ENCODE measurements around the gene ACRBP.
A peak's percentile ranks its signal among the peaks of the same experiment; 100 is the strongest.

Gene ACRBP

DNA sequence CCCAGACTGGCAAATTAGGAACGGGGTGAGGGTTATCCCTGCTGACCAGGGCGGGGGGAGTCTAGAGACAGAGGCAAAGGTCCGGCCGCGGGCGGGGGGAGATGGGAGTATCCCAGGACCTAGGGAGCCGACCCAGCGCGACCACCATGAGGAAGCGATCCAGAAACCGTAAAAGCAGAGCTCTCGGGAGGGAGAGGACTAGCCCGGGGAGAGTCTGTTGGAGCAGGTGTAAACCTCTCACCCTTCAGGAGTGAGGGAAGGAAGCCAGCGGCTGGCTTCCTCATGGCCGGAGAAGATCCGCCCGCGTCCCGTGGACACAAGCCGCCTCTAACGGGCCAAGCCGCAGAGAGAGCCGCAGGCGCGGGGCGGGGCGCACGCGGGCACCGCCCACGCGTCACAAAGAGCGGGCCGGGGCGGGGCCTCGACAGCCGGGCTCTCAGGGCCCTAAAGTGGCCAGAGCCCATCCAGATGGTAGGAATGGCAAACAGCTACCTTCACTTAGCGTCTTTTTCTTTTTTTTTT, at the start of gene ACRBP:
Gene ACRBP, minus strand, starts transcription at position 350 of the 522 bp plus-strand sequence. Its CDS starts 66 bp downstream, at position 284.
- DNase-seq = peak in 1 of 2 donors; percentile 23

DNA sequence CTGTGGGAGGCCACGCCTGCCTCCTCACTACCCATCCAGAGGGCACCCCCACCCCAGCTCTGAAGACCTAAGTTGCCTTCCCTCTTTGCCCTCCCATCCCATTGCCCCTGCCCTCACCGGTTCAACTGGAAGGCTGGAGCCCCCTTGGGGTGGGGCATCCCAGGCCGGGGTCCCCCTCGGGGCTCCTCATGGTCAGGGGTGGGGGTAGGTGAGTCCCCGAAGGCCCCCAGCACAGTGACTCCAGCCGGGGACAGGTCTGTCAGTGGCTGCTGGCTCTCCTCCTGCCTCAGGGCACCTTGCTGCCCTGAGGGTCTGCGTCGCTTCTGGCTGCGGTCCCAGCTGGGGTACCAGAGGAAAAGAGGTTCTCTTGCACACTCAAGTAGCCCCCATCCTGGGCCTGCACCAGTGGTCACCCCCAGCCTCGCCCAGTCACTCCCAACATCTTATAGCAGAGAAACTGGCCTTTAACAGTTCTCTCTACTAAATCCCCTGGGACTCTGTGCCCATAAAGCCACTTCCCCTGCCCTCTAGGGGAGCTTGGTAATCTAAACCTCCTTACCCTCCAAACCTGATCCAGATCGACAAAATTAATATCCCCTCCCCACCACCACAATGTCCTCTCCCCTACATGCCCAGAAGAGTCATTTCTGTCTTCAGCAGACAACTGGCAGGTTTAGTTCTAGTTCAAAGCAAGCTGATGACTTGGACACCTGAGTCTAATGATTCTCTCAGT, 48.2 kb upstream of the ACRBP start:
- DNase-seq = no peak

DNA sequence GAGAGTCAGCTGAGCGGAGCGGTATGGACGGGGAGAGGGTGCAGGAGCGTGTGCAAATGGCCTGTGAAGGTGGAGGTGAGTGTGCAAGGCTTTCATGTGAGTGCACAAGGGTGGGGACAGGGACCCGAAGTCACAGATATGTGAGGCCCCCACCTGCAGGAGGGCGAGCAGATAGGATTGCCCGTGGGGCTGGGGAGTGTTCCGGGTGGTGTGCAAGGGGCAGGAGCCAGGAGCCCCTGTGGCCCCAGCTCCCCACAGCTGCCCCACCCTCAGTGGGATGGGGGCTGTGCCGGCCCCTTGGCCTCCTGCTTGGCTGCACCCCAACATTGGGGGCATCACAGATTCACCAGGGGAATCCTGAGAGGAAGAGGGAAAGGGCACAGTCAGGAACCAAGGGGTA, 47.5 kb upstream of the ACRBP start:
- DNase-seq = no peak

DNA sequence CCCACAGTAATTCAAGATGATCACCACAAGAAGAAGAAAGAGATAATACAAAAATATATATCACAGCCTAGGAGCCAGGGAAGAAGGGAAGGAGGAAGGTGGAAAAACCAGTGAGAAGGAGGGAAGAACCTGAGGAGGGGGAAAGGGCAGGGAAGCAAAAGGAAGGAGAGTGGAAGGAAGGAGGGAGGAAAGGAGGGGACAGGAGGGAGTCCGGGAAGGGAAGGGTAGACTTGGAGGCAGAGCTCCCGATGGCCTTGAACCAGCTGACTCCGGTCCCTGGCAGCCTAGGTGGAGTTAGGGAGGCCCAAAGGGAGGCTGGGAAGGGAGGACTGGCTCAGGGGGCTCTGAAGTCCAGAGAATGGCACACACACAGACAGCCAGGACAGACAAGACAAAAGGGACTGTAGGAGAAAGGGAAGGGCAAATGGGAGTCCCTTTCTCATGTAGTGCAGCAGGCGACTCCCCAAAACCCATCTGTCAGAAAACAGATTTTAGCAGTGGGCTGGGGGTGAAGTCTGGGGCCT, 46.7 kb upstream of the ACRBP start:
- DNase-seq = no peak

DNA sequence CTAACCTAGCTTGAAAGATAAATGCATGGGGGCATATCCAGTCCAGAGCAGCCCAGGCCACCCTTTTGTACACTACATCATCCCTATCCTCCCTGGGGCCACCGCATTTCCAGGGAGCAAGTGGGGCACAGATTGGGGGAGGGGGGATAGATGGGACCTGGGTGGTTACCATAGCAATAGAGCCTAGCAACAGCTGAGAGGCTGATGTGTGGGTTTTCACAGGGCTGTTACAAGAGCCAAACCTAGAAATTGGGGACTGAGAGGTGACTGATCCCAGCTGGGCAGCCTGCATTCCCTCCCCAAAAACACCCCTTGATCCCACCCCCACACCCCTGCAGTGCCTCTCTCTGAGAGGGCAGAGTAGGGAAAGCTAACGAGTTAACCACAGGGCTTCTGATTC, 45.7 kb upstream of the ACRBP start:
- no peak for DNase-seq

DNA sequence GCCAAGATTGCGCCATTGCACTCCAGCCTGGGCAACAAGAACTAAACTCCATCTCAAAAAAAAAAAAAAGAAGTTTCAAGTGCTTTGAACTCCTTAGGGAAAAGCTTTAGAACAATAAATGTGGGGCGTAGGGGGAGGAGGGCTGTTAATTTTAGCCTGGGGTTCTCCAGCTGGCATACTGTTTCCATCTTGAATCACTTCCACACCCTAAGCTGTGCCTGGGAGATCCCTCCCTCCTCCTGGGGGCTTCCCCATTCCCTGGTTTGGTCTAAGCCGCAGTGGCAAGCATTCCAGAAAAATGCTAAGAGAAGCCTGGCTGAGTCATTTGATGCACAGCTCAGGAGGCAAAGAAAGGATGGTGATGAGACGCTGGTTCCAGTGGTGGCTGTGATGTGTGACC, 44.2 kb upstream of the ACRBP start:
- DNase-seq = no peak

DNA sequence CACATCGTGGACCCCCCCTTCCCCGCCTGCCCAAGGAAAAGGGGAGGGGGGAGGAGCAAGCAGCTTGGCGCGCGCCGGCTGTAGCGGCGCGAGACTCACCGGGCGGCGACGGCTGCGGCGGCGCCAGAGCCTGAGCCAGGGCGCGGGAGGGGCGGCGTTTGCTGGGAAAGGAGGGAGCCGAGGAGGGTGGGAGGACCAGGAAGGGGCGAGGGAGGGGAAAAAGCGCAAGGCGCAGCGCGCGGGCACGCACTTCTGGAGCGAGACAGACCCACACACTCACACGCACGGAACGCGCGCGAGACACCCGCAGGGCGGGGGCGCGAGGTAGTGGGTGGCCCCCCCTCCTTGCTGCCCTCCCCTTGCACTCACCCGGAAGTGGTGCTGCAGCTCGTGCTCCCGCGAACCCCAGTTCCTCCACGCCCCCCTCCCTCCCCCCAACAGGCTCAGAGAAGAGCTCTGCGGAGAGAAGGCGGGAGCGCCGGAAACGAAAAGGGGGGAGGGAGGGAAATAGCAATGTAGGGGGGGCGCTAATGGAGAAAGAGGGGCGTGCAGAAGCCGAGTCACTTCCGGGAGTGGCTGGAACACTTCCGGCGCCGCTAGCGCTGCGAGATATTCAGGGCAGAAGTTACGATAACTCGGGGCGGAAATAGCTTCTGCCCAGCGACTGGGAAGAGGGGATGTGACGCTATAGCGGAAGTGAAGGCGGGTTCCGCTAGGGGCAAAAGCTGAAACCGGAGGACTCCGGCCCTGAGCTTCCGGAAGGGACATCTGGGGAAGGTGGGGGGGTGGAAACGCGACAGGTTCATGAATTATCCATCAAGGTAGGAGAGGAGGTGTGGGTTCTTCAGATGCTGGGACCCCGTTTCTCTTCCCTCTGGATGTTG, 42.0 kb upstream of the ACRBP start, which contains the start of gene ZNF384:
Gene ZNF384, minus strand, starts transcription at position 377 of the 884 bp plus-strand sequence. CDS start 9,855 bp downstream, outside the sequence.
- DNase-seq = peak; percentile 93 to 99

DNA sequence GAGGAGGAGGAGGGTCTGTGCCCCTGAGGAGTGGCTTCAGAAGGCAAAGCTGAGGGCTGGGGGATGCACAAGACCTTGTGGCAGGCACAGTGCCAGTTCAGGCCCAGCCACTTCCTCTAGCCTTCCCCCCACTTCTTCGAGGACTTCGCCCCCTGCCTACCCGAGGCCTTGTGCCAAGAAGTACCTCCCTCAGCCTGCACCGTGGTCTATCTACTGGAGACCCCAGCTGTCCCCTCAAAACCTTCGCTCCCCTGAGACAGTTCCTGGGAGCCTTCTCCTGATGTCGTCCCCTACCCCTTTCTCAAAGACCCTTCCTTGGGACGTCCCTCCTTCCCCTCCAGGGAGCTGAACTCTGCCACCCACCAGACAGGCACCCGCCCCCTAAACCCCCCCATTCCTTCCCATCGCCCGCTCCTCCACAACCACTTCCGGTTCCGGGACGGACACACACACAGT, 41.3 kb upstream of the ACRBP start:
- DNase-seq = peak in 1 of 2 donors; percentile 83

DNA sequence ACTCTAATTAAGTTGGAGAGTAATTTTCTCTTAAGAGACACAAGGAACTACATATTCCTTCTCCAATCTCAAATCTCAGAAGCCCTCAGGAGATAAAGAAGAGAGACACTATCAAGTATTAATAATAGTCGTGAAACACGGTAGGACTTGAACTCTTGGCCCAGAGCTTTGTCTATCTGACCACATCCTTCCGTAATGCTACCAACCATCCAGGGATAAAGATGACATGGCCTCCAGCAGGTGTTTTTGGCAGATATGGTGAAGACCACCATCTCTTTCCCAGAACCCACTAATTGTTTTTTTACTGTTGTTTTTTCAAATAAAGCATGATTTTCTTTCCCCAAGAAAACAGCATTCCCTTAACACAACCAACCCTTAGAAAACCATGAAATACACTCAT, 38.6 kb upstream of the ACRBP start:
- no peak for DNase-seq

DNA sequence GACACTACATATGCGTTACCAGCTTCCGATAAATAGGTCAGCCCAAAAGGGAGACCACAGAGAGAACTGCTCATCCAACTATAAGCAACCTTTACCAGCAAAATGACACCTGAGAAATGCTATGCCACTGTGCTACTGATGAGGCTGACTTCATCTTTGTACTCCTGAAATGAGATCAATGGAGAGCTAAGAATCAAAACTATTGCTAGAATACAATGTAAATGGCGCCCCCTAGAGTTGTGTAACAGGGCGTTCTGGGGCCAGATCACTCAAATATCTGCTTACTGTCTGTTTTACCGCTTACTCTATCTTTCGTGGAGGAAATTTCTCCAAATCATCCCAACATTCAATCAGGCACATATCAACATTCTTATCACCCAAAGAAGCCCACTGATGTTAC, 37.4 kb upstream of the ACRBP start:
- peak in 1 of 2 donors; percentile 40 for DNase-seq

DNA sequence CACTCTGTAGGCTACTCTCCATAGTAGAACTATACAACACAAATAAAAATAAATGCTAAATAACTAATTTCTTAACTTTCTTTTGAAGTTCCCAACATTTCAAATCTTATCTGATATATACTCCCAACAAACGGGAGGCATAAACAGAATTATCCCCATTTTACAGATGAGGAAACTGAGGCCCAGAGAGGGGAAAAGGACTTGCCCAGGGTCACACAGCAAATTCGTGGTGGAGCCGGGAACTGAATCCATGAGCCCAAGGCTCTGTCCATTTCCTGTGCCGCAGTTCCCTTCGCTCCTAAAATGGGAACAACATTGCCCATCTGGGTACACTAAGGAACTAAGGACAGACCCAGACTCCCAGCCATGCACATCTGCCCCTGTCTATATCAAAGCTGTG, 29.7 kb upstream of the ACRBP start:
- DNase-seq = no peak

DNA sequence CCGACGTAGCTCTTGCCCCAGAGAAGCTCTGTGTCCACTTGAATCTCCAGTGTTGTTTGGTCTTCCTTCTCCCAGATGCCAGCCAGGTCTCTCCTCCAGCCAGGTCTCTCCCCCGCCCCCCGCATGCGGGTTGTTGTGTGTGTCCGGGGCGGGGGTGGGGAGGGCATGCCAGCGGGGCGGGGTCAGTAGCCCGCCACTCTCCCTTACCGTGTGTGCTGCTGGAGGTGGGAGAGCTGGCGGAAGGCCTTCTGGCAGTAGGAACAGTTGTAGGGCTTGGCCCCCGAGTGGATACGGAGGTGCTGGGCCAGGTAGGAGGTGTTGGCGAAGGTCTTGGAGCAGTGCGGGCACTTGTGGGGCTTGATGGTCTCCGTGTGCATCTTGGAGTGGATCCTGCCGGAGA, 24.9 kb upstream of the ACRBP start:
- no peak for DNase-seq

DNA sequence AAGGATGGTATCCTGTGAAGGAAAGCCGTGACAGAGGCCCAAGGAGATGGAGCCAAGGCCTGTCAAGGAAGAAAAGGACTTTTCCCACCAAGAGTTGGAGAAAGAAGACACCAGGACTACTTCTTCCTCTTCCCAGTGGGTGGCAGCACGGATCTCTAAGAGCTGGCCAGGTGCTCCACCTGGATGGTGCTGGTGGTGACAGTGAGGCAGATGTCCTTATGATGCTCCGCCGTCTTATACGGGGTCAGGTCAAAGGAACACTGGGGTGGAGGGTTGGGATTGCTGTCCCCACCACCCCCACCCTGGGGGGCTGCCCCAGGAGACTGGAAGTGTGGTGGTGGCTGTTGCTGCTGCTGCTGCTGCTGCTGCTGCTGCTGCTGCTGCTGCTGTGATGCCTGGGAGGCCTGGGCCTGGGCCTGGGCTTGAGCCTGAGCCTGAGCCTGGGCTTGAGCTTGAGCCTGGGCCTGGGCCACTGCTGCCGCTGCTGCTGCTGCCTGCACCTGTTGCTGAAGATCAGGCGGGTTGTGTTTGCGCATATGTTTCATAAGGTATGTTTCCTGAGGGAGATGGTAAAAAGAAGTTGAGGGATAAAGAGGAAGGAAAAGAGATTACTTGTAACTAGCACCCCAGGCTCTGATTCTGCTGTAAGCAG, 20.5 kb upstream of the ACRBP start:
- DNase-seq = no peak

DNA sequence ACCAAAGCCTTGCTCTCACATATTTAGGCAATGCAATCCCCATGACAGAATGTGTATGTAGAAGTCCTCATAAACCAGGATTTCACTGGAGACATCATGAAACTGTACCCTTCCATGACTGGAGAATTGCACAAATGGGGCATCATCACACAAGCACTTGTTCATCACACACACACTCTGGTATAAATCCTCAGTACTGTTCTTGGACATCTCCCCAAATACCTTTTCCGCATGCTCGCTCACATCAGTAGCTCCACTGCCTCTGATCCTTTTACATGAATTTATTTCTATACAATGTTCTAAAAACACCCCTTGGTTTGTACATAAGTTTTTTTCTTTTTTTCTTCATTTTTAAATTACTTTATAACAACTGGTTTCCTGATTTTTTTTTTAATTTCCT, 19.0 kb upstream of the ACRBP start:
- DNase-seq = no peak

DNA sequence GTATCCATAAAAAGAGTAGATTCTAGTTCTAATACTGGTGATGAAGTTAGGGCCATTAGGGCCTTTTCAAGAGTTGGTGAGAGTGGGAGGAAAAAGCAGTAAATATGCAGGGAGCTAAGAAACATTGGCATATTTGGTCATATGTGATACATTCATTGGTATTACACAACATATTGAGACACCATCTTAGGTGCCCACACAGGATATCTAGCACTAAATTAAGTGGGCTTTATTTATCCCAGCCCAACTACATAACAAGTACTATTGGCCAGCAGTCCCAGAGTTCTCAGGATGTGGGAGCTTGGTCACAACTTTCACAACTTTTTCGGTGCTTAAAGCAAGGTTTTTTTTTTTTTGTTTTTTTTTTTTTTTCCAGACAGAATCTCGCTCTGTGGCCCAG, 17.7 kb upstream of the ACRBP start:
- no peak for DNase-seq

DNA sequence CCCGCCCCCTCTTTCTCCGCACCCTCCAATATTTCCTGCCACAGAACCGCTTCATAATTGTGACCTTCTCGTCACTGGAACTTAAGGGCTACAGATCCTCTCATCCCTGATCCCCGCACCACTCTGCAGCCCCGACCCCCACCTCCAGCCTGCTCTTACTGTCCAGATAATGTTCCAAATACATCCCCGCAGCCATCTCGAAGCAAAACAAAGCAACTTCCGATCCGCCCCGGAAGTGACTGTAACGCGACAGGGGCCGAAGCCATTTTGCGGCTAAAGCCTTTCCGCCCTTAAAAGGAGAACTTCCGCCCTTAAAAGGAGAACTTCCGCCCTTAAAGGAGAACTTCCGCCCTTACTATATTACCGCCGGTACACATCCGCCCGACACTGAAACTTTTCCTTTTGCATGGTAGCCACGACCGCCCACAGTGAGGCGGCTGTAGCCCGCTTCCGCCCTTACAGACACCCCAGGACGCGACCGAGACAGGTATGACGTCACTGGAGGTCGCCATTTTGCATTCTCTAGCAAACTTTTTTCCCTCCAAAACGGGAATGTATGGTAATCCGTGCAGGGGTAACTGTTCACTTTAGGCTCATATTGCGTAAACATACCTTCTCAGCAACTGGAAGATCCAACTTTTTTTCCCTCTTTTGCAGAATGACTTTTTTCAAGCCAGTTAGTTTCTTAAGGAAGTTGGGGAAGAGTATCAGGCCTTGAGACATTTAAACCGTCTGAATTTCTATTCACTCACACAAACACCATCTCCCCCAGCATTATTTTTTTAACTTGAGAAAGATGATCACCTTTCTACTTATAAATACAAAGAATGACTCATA, 15.9 kb upstream of the ACRBP start, which contains the start of gene ING4:
Gene ING4, minus strand, starts transcription at position 214 of the 837 bp plus-strand sequence. Its CDS starts 18 bp downstream, at position 196.
- DNase-seq = peak; percentile 93 to 100

DNA sequence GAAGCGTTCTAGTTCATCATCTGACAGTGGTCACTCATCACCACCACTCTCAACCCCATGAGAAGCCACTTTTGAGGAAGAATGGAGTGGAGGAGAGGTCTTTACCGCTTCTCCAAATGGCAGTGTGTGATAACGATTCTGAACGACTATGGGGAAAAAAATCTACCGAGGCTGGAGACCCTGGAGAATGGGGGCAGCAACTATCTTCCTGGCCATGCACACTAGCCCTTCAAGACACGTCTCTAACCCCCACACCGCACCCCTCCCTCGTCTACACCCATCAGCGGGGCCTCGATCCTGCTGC, 15.3 kb upstream of the ACRBP start:
- no peak for DNase-seq

DNA sequence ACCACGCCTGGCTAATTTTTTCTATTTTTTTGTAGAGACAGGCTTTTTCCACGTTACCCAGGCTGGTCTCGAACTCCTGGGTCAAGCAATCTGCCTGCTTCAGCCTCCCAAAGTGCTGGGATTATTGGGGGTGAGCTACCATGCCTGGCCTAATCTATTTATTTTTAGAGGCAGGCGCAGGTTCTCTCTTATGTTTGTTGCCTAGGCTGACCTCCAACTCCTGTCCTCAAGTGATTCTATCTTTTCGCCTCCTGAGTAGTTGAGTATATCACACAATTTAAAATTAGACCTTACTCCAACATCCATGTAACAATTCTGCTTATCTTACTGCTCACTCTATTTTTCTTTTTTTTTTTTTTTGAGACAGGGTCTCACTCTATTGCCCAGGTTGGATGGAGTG, 6.8 kb upstream of the ACRBP start:
- DNase-seq = no peak

DNA sequence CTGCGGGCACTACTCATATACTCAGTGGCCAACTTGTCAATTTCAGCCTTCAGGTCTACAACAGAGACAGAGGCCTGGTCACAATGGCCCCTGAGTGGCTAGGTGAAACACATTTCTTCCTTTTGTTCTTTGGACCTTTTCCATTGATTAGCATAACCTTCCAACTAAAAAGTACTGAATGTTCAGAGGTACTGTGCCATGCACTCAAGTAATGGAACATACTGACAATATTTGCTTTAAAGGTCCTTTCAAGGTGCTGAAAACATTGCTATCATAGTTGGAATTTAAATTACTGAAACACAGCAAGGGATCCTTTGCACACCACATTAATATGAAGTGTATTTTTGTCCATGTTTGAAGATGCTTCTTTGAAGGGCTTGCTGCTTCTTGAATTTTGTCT, 6.1 kb upstream of the ACRBP start:
- no peak for DNase-seq

DNA sequence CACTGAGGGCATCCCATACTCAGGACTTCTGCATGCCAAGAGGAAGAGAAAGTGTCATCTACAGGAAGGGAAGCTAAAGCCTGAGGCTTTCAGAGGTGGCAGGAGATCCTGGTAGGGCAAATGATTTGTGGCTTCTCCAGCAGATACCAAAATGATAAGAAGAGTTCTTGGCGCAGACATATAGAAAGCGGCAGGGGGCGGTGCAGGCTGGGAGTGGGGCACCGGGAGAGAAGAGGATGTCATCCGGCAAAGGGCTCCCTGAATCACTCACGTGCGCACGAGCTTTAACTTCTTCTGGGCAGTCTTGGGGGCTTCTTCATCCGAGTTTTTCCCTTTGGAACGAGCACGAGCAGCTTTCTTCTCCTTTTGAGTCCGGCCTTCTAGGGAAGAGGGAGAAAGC, 5.2 kb upstream of the ACRBP start:
- DNase-seq = no peak

DNA sequence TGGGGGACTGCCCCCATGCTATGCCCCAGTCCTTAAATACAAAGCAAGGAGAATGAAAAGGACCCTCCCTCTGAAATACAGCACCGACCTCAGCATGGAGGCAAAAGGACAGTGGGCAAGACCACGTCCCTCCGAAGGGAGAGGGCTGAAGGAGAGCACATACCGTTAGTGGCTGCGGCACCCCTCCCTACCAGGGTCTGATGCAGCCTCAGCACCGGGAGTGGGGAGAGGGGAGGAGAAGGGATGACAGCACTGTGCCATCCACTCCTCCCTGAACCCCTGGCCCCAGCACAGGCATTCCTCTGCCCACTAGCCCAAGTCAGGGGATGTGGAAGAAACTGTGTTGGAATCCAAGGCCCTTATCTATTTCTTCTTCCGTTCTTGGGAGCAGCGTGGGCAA, 3.6 kb upstream of the ACRBP start:
- DNase-seq = no peak

All from bone marrow (tissue), 2 donors.